ENCODE measurements around the gene PRKCA. TPM values are rescaled to one million over a fixed set of nuclear protein-coding genes. Genes with fewer than 3 reads are reported as not detected.

The PRKCA gene
- polyA plus RNA-seq, 1 experiment, result 66.8 TPM

GRCh38 chr17:66514227-66514806, 211.9 kb downstream of the PRKCA start:
- ChIA-PET CTCF (interaction anchor here (0.6 kb wide), 1 partner anchor 53 kb away, joined by 6 read pairs; no protein-coding TSS in a partner anchor), POLR2A (interaction anchor here (0.7 kb wide), 1 partner anchor 83 kb away, joined by 9 read pairs; no protein-coding TSS in a partner anchor)
- no peak for DNase-seq (ENCODE audit: low read depth, low spot score)
- H3K27me3 ChIP-seq (ENCODE audit: control insufficient read depth, insufficient read depth, low read length), result no peaks in the 10 kb centered on the region
- no peak for TF ChIP-seq CTCF (IDR thresholded peaks at IDR 0.05; ENCODE audit: low read depth, low read length)
- H3K4me3 ChIP-seq (ENCODE audit: low read depth, low read length), result no peak overlapping the region
- no peaks in the 10 kb centered on the region for H3K9me3 ChIP-seq (ENCODE audit: control insufficient read depth, insufficient read depth, low read length)
- H3K27ac ChIP-seq (ENCODE audit: low read depth, low read length), result no peak overlapping the region

GRCh38 chr17:66515974-66516373, 213.6 kb downstream of the PRKCA start:
- DNase-seq (ENCODE audit: low read depth, low spot score), result no peak
- no peak for TF ChIP-seq CTCF (IDR thresholded peaks at IDR 0.05; ENCODE audit: low read depth, low read length)
- H3K27me3 ChIP-seq (ENCODE audit: control insufficient read depth, insufficient read depth, low read length), result no peaks in the 10 kb centered on the region
- H3K27ac ChIP-seq (ENCODE audit: low read depth, low read length), result no peak overlapping the region
- ChIA-PET POLR2A (no interaction called here), CTCF (no interaction called here)
- no peaks in the 10 kb centered on the region for H3K9me3 ChIP-seq (ENCODE audit: control insufficient read depth, insufficient read depth, low read length)
- H3K4me3 ChIP-seq (ENCODE audit: low read depth, low read length), result no peak overlapping the region

GRCh38 chr17:66517336-66518009, 215.1 kb downstream of the PRKCA start:
- no peaks in the 10 kb centered on the region for H3K9me3 ChIP-seq (ENCODE audit: control insufficient read depth, insufficient read depth, low read length)
- H3K4me3 ChIP-seq (ENCODE audit: low read depth, low read length), result no peak overlapping the region
- H3K27ac ChIP-seq (ENCODE audit: low read depth, low read length), result no peak overlapping the region
- no peaks in the 10 kb centered on the region for H3K27me3 ChIP-seq (ENCODE audit: control insufficient read depth, insufficient read depth, low read length)
- no peak for DNase-seq (ENCODE audit: low read depth, low spot score)
- POLR2A ChIA-PET, result no interaction called here
- no peak for TF ChIP-seq CTCF (IDR thresholded peaks at IDR 0.05; ENCODE audit: low read depth, low read length)
- CTCF ChIA-PET, result no interaction called here

- Histone ChIP-seq H3K27ac (ENCODE audit: low read depth, low read length) (no peak overlapping the region), H3K4me3 (ENCODE audit: low read depth, low read length) (no peak overlapping the region), H3K27me3 (ENCODE audit: control insufficient read depth, insufficient read depth, low read length) (no peaks in the 10 kb centered on the region), H3K9me3 (ENCODE audit: control insufficient read depth, insufficient read depth, low read length) (no peaks in the 10 kb centered on the region)
- ChIA-PET POLR2A (no interaction called here), CTCF (interaction anchor here (1.2 kb wide), 1 partner anchor 9 kb away, joined by 3 read pairs; no protein-coding TSS in a partner anchor)
- DNase-seq (ENCODE audit: low read depth, low spot score), result no peak
- no peak for TF ChIP-seq CTCF (IDR thresholded peaks at IDR 0.05; ENCODE audit: low read depth, low read length)
These were observed 215.7 kb downstream of the PRKCA start for GRCh38 chr17:66518108-66518507.

GRCh38 chr17:66518677-66519076, 216.3 kb downstream of the PRKCA start:
- Histone ChIP-seq H3K4me3 (ENCODE audit: low read depth, low read length) (no peak overlapping the region), H3K27ac (ENCODE audit: low read depth, low read length) (no peak overlapping the region), H3K27me3 (ENCODE audit: control insufficient read depth, insufficient read depth, low read length) (no peaks in the 10 kb centered on the region), H3K9me3 (ENCODE audit: control insufficient read depth, insufficient read depth, low read length) (no peaks in the 10 kb centered on the region)
- POLR2A ChIA-PET, result no interaction called here
- DNase-seq (ENCODE audit: low read depth, low spot score), result no peak
- no peak for TF ChIP-seq CTCF (IDR thresholded peaks at IDR 0.05; ENCODE audit: low read depth, low read length)
- CTCF ChIA-PET, result interaction anchor here (0.6 to 1.2 kb wide), 3 partner anchors 10 to 144 kb away, joined by 3 read pairs; no protein-coding TSS in a partner anchor
